ENCODE measurements around the gene KIF23.

The KIF23 gene

GRCh38 chr15:69491038-69491505 is 76.9 kb downstream of the KIF23 start:
- DNase-seq (ENCODE audit: low spot score) = no peak

DNA sequence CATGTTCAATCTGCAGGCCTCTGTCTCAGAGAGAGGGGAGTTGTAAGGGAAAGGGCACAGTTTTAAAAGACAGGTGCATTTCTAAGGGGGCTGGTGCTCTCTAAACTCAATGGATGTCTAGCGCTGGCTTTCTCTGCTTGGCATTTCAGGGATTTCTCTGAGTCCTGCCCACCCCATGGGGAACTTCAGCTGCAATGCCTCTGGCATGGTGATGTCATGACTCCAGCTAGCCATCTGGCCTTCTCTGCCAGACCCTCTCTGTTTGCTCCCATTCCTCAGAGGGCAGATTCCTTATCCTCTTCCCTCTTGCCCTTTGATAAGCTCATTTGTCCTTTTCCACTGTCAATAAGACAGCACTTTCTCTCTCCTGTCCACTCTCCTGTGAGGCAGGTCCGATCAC is 79.3 kb downstream of the KIF23 start:
- DNase-seq (ENCODE audit: low spot score) = no peak

GRCh38 chr15:69496001-69496400 is 81.9 kb downstream of the KIF23 start:
- DNase-seq (ENCODE audit: low spot score) = no peak

DNA sequence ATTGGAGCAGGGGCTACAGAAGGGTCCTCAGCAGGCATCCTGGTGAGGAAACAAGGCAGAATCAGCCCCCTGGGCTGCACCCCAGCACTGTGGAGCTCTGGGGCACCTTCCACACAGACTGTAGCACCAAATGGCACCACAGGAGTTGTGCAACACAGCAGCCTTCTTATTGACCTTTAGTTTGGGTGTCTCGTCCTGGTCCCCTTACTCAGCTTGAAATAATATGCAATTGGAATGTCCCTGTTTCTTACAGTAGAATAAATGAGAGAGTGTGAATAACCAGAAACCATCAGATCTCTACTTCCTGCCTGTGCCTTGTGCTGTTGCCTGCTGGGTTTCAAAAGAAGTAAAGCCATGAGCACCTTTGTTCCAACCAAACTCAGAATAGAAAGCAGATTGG is 82.9 kb downstream of the KIF23 start:
- no peak for DNase-seq (ENCODE audit: low spot score)

GRCh38 chr15:69497667-69498066 is 83.5 kb downstream of the KIF23 start:
- no peak for DNase-seq (ENCODE audit: low spot score)
